HG03103 (cell line): ENCODE results near the gene TLR9.
"Not testable (repeated sequence)": the region's sequence is repeated elsewhere in the genome, so short reads cannot be mapped to it uniquely, and the experiment has no call there.

Experiments
- ATAC-seq: cut with Tn5 transposase; IDR thresholded peaks from one replicate; pipeline ENCODE4 v1.9.1; 2021; ENCODE audit warnings: low read depth; ENCODE audit not compliant: unreplicated experiment

The TLR9 gene

GRCh38 chr3:52225452-52226228, at the start of gene TLR9:
Gene TLR9, minus strand, starts transcription at chr3:52225645. Its CDS starts 116 bp downstream, at chr3:52225529.
- ATAC-seq: peak; percentile 76

DNA sequence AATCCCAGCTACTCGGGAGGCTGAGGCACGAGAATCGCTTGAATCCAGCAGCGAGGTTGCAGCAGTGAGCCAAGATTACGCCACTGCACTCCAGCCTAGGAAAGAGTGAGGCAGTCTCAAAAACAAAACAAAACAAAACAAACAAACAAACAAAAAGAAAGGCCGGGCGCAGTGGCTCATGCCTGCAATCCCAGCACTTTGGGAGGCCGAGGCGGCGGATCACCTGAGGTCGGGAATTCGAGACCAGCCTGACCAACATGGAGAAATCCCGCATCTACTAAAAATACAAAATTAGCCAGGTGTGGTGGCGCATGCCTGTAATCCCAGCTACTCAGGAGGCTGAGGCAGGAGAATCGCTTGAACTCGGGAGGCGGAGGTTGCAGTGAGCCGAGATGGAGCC, 49.3 kb upstream of the TLR9 start:
- ATAC-seq: not testable (repeated sequence)

- no peak for ATAC-seq
Observed at GRCh38 chr3:52272831-52273230, 47.4 kb upstream of the TLR9 start.

DNA sequence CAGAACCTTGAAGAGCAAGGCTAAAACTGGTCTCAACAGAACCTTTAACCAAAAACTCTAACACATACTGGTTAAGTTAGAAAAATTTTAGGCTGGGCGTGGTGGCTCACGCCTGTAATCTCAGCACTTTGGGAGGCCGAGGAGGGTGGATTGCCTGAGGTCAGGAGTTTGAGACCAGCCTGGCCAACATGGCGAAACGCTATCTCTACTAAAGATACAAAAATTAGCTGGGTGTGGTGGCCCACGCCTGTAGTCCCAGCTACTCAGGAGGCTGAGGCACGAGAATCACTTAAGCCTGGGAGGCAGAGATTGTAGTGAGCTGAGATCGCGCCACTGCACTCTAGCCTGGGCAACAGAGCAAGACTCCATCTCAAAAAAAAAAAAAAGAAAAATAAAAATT, 46.7 kb upstream of the TLR9 start:
- ATAC-seq: not testable (repeated sequence)

GRCh38 chr3:52270252-52270754, 44.9 kb upstream of the TLR9 start:
- ATAC-seq: no peak

DNA sequence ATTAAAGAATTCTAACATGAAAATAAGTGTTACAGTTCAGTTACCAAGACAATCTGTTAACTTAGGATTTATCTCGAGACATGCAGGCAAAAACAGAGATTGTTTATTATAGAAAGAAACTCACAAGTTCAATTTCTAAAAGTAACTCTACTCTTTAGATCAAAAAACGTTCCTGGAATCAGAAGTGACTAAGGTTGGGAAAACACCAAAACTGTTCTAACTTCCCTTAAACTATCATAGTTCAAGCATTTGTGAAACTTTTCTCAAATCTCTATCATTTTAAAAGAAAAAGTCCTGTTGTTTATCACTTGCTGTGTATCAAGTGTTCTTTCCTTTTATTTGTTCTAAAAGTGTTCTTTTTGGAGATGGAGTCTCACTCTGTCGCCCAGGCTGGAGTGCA, 44.3 kb upstream of the TLR9 start:
- ATAC-seq: no peak

DNA sequence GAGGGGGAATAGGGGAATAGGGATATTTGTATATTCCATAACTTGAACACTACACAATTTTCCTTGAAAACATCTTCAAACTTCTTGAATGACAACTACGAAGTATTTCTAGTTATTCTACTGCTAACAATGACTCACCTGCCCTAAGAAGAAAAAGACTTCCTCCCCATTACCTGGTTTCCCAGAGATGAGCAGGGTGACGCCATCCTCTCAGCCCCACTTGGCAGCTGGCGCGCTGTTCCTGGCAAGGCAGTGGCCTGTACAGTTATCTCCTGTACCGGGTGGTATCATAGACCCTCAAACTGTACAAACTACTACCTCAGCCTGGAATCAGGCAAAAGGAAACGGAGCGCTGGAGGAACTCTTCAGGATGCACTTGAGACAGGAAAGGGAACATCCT, 42.6 kb upstream of the TLR9 start:
- no peak for ATAC-seq

- no peak for ATAC-seq
Observed at GRCh38 chr3:52265387-52265786, 39.9 kb upstream of the TLR9 start.

- no peak for ATAC-seq
Observed at GRCh38 chr3:52262447-52262846, 37.0 kb upstream of the TLR9 start.

DNA sequence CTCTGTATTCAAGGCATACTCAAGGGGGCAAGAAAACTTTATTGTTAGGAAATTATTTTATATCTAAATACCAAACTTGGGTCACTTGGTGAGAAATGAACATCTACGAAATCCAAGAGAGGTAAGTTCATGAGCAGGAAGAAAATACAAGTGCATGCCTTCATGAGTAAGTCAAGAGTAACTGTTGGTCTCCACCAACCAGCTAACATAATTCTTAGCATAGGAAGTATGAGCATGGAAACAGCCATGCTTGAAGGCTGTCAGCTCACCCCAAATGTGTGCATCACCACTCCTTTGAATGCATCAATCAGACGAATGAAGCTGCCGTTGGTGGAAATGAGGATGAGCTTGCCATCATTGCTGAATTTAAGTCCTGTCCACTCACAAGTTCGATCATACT, 34.0 kb upstream of the TLR9 start:
- no peak for ATAC-seq

DNA sequence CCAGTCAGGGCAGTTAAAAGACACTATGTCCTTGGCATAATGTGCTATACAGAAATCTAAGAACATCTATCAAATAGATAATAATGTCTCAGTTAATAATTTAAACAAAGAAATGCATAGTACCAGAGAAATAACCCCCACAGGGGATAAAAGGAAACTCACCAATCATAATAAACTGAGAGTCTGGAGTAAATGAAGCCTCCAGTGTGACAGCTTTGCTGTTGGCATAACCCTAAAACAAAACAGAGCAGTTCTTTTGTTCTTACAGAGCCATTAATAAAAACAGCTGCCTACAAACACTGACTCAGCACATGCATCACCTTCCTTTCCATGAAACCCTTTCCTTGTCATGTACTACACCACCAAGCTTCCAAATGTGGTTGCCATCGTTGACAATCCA, 33.6 kb upstream of the TLR9 start:
- ATAC-seq: no peak

- ATAC-seq: no peak
Observed at GRCh38 chr3:52257911-52258310, 32.5 kb upstream of the TLR9 start.

DNA sequence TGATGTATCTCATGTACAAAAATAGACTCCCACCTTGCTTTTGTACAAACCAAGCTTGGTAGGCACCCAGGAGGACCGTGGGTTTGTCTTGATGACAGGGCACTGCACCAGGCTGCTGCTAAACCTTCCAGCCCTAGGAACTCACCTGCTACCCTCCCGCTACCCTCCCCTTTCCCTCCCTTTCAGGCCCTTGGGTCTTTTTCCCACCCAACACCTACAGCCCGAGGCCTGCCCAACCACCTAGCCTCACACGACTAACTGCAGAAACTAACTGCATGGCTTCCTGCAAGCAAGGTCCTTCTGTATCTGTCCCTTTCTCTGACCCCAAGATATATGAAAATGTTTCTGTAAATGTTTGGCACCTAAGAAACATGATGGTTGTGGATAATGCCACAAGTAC, 31.2 kb upstream of the TLR9 start:
- ATAC-seq: no peak

GRCh38 chr3:52256159-52256558, 30.7 kb upstream of the TLR9 start:
- no peak for ATAC-seq

DNA sequence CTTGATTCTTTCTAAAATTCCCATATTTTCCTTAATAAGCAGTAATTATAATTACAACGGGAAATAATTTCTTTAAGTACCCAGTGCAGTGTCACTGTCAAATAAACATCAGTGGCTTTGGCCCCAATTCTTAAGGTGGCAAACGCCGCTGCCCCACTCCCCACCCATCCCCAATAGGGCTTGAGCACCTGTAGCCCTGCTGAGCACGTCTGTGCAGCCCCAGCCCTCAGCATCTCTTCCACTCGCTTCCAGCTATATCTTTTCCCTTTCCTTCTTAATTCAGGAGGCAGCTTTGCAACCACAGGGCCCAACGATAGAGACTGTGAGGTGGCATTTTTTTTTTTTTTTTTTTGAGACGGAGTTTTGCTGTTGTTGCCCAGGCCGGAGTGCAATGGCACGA, 29.2 kb upstream of the TLR9 start:
- ATAC-seq: no peak

DNA sequence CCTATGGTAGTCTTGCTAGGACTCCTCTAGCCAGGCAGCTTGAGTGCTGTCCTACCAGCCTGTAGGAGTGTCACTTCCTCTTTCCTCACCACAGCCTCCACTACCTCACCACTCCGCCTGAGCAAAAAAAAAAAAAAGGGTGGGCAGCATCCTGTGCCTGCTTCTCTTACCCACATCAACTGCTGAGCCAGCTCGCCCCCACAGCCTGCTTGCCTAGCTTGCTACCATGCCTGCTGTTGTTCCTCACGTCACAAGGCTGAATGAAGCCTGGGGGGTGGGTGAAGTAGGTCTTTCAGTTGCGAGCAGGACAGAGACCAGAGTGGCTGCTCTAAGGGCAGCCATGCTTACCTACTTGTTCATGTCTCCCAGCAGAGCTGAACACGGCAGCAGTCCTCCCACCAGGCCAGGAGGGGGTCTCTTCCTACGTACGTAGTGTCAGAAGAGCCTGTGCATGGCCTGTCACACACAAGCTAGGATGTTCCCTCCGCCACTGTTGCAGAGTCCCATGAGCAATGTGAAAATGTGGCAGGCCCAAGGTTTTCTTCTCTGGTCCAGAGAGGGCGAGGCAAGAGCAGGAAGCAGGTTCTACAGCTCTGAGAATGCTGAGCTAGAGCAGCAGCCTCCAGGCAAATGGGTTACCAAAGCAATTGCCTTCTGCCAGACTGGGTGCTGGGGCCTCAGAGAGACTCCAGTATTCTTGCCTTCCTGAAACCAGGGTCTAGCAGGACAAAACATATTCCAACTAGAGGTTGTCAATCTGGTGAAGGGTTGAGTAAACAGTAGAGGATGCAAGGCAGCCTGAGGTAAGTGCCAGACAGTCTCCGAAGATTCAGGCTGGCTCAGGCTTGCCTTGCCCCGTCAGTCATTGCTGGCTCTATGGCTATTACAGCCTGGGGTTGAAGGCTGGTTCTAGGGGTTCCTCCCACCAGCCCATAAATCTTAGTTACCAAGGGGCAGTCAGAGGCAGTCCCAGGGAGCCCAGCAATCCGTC, 28.2 kb upstream of the TLR9 start:
- ATAC-seq: peak; percentile 79

DNA sequence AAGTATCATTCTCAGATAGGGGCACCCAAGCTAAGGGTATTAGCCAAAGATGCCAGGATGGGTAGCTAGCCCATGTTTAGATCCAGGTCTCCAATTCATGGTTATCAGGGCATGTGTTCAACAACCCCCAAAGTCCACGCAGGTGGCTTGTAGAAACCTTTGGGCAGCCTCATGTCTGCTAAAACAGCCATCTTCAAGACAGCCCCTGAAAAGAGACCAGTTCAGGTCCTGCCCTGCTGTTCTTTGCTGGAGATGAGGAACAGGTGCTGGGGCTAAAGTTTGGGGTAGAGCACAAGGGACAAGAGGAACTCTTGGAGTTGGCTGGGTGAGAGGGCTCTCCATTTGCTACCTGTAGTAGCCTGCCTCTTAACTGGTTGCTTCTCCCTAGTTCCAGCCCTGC, 24.7 kb upstream of the TLR9 start:
- no peak for ATAC-seq

DNA sequence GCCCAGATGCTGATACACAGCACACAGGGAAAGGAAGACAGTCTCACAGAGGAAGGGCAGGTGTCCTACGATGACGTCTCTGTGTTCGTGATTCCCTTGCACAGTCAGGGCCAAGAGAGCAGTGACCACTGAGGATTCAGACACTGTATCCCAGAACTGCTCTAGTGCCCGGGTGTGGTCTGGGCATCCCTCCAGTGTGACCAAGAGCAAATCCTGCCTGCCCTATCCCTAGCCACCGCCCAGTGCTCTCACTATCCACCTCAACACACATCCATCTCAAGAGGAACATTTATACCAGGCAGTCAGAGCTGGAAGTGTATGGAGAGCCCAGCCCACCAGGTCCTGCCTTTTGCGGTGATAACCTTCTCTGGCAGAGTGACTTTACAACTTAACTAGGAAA, 24.2 kb upstream of the TLR9 start:
- ATAC-seq: no peak

DNA sequence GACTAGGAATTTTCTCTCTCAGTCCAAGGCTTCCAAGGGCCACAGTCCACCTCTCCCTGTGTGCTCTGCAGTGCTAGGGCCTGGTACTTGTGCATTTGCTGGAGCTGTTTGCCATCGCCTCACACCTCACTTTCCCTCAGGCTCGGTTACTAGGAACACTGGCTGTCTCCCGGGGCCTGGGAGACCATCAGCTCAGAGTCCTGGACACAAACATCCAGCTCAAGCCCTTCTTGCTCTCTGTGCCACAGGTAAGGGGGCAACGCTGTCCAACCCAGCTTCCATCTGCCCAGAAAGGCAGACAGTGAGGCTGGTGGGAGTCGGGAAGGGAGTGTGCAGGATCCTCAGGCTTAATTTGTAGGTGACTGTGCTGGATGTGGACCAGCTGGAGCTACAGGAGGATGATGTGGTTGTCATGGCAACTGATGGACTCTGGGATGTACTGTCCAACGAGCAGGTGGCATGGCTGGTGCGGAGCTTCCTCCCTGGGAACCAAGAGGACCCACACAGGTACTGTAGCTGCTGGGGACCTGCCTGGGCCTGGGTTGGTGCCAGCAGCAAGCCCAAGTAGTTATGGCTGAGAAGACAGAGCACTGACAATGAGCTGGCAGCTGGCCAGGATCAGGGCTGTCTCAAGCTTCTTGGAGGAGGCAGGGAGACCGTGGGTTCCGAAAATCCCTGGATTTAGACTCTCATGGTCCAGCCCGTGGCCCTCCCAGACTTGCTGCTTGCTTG, 23.5 kb upstream of the TLR9 start:
- no peak for ATAC-seq

DNA sequence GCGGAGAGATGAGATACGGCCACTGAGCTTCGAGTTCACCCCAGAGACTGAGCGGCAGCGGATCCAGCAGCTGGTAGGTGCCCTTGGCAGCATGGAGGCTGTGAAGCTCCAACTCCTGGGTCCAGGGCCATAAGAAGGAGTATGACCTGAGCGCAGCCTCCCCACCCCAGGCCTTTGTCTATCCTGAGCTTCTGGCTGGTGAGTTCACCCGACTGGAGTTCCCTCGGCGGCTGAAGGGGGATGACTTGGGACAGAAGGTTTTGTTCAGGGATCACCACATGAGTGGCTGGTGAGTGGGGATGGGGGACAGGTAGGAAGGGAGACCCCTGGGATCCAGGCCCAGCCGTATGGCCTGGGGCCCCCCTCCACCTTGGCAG, 22.7 kb upstream of the TLR9 start:
- ATAC-seq: no peak
